Heart left ventricle (tissue), 16 donors: ENCODE results near the gene LHX8. TPM values are rescaled to one million over a fixed set of nuclear protein-coding genes. Genes with fewer than 3 reads are reported as not detected.

Experiments used
- ATAC-seq, 4 donors: fragments of 200-7000 bp; cut with Tn5 transposase; one replicate each; pipeline ENCODE4 v1.9.1; 2020 to 2022; ENCODE audit warnings: moderate library complexity in 4 of 4, mild to moderate bottlenecking in 3 of 4, moderate number of reproducible peaks in 1 of 4
- DNase-seq, 5 donors: peaks; one replicate each; pipeline ENCODE4 v3.0.0-alpha.2; 2020
- H3K27ac ChIP-seq, 12 donors: fragments of 200-600 bp; sonication (generic) in 4 of 12; one replicate each; pipeline versions ENCODE4 v1.5.0 to v1.8.0; 2016 to 2022; ENCODE audit warnings: mild to moderate bottlenecking in 2 of 12
- H3K27me3 ChIP-seq, 9 donors: fragments of 200-600 bp; sonication (generic) in 2 of 9; one replicate each; pipeline versions ENCODE4 v1.5.1 to v1.8.0; 2016 to 2022; ENCODE audit warnings: mild to moderate bottlenecking in 3 of 9
- H3K36me3 ChIP-seq, 9 donors: fragments of 200-600 bp; sonication (generic) in 2 of 9; one replicate each; pipeline versions ENCODE4 v1.5.0 to v1.8.0; 2018 to 2022; ENCODE audit warnings: mild to moderate bottlenecking in 2 of 9
- H3K4me1 ChIP-seq, 12 donors: fragments of 200-600 bp; sonication (generic) in 4 of 12; one replicate each; pipeline versions ENCODE4 v1.5.0 to v1.8.0; 2016 to 2022; ENCODE audit warnings: mild to moderate bottlenecking in 3 of 12
- H3K4me3 ChIP-seq, 12 donors: fragments of 200-600 bp; sonication (generic) in 4 of 12; one replicate each; pipeline versions ENCODE4 v1.5.0 to v1.8.0; 2017 to 2022; ENCODE audit warnings: mild to moderate bottlenecking in 9 of 12, moderate library complexity in 4 of 12
- H3K9me3 ChIP-seq, 12 donors: fragments of 200-600 bp; sonication (generic) in 4 of 12; one replicate each; pipeline versions ENCODE4 v1.5.0 to v1.8.0; 2016 to 2022; ENCODE audit warnings: mild to moderate bottlenecking in 1 of 12
- POLR2A ChIP-seq, 2 donors: fragments of 450-650 bp; IDR thresholded peaks; one replicate each; pipeline ENCODE4 v1.6.1; 2017; ENCODE audit warnings: antibody characterized with exemption in 2 of 2, mild to moderate bottlenecking in 2 of 2, moderate library complexity in 2 of 2
- WGBS, 4 donors: extraction: QIAGEN DNeasy Blood & Tissue Kit in 2 of 4; methylation state at CpG; one replicate each; pipeline versions ENCODE4 v1.1.5 to v1.1.7; 2013 to 2018; 5-methylcytosine and 5-hydroxymethylcytosine counted together
- intact Hi-C, 10 donors: fragments of 100-400 bp; cut with DNase I; formaldehyde crosslinking; loops; one replicate each; pipeline versions ENCODE4 v1.11.1 to v1.14.2; 2022
- polyA plus RNA-seq, 2 donors: library from polyadenylated mRNA; stranded (reverse); fragments of 200-250 nt; gene quantifications; one replicate each; pipeline ENCODE4 v1.2.3, GENCODE V29; 2013
- total RNA-seq, 9 donors: library from RNA; depleted of rRNA in 2 of 9; stranded (reverse); fragments of >200 nt in 2 of 9; fragmentation: NEBNext Ultra II Directional in 3 of 9; extraction: Animal tissue kit (Norgen Biotek cat#: 25700) in 3 of 9; gene quantifications; one replicate each; pipeline versions ENCODE4 v1.1.0 to v1.2.4, GENCODE V29; 2016 to 2023
- TF ChIP-seq, protein P1 (sequence below), 12 donors: fragments of 200-600 bp; sonication (generic) in 4 of 12; IDR thresholded peaks; one replicate each; pipeline versions ENCODE4 v1.5.0 to v1.8.0; 2018 to 2022; ENCODE audit warnings: antibody characterized with exemption in 12 of 12, mild to moderate bottlenecking in 5 of 12
- donor health status: ischemic (EF 13 %, LVEDD 7.1; RV severe dilation, severe dysfunction).
- donor health status: healthy with polysubstance abuse.
- donor health status: DM: no; HTN: yes; CAD: no.
- donor health status: DM: no; HTN: no; CAD: no.
- donor health status: ischemic (EF 25% LVEDD 6.9; RV normal size, moderate dysfunction).
- donor health status: ischemic (EF 25% LVEDD 5.7; RV mildly dilated, moderate dysfunction).
- donor health status: healthy.
- donor health status: DM: yes; HTN: yes; CAD: no.
- donor health status: ischemic (EF 35%, LVEDD 5.7; RV mildly dilated, moderate dysfunction).
- donor health status: nonischemic (EF 11% LVEDD 7.7; RV severe dilation, severe dysfunction).
- donor health status: DM: yes; HTN: yes; CAD: no.
- donor health status: PGD.
- donor health status: ischemic (EF 29% LVEDD 5.4; RV normal size, mild dysfunction).
- donor health status: nonischemic (EF 23%, LVEDD 6.1; RV moderate dilation, normal function).

LHX8 gene
- total and polyA plus RNA-seq, 11 donors = not detected

- DNase-seq (no peak), ATAC-seq (no peak)
- peaks cover 0 to 25% (median 11%) of the 10 kb centered on the region in 12 donors for H3K4me1 ChIP-seq
- H3K4me3 ChIP-seq = no peak overlapping the region
- H3K27me3 ChIP-seq = peaks cover 47 to 100% (median 97%) of the 10 kb centered on the region in 9 donors
- intact Hi-C loops = no loop called here
- H3K36me3 ChIP-seq = no peaks in the 10 kb centered on the region
- no peak for TF ChIP-seq POLR2A (IDR thresholded peaks at IDR 0.05)
- TF ChIP-seq, protein P1, sequence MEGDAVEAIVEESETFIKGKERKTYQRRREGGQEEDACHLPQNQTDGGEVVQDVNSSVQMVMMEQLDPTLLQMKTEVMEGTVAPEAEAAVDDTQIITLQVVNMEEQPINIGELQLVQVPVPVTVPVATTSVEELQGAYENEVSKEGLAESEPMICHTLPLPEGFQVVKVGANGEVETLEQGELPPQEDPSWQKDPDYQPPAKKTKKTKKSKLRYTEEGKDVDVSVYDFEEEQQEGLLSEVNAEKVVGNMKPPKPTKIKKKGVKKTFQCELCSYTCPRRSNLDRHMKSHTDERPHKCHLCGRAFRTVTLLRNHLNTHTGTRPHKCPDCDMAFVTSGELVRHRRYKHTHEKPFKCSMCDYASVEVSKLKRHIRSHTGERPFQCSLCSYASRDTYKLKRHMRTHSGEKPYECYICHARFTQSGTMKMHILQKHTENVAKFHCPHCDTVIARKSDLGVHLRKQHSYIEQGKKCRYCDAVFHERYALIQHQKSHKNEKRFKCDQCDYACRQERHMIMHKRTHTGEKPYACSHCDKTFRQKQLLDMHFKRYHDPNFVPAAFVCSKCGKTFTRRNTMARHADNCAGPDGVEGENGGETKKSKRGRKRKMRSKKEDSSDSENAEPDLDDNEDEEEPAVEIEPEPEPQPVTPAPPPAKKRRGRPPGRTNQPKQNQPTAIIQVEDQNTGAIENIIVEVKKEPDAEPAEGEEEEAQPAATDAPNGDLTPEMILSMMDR (IDR thresholded peaks at IDR 0.05) = no peak
- H3K27ac ChIP-seq = no peak overlapping the region
- H3K9me3 ChIP-seq = no peaks in the 10 kb centered on the region
- WGBS, 4 donors = 4 to 8% (median 5%) methylated on average over 21 to 36 of the region's 36 CpGs
These were observed 3.2 kb upstream of the LHX8 start for GRCh38 chr1:75130865-75131564.

DNA sequence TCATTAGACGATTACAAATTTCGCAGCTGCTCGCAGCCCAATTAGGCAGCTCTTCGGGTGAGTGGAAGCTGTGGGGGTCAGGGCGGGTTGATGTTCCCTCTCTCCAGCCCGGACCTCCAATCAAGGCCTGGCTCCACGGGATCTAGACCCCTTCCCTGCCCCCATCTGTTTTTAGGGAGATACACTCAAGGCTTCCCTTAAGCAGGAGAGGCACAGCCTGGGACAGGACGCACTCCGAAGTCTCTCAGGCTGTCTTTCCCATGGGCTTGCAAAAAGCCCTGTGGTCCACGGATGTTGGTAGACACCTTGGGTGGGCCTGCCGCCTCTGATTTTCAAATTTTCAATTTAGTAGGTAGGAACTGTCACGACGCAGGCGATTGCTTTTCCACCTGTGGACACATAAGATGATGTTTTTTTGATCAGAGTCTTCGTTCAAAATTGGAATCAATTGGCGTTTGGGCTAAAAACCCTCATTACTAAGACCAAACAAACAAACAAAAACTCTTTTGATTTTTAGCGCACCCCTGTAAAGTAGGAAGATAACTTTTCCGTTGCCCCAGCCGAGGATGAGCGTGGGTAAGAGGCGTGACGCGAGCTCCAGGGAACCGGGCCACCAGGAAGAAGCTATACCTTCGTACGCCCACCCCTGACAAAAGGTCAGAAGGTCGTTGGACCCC, 2.5 kb upstream of the LHX8 start:
- H3K4me3 ChIP-seq = no peak overlapping the region
- peaks cover 0 to 28% (median 12%) of the 10 kb centered on the region in 12 donors for H3K4me1 ChIP-seq
- intact Hi-C loops = no loop called here
- no peaks in the 10 kb centered on the region for H3K9me3 ChIP-seq
- H3K36me3 ChIP-seq = no peaks in the 10 kb centered on the region
- TF ChIP-seq, protein P1 (IDR thresholded peaks at IDR 0.05) = no peak
- no peak for TF ChIP-seq POLR2A (IDR thresholded peaks at IDR 0.05)
- peaks cover 54 to 100% (median 99%) of the 10 kb centered on the region in 9 donors for H3K27me3 ChIP-seq
- 5 to 15% (median 7%) methylated on average over 27 of the region's 27 CpGs for WGBS, 4 donors
- no peak overlapping the region for H3K27ac ChIP-seq
- DNase-seq = no peak
- no peak for ATAC-seq

DNA sequence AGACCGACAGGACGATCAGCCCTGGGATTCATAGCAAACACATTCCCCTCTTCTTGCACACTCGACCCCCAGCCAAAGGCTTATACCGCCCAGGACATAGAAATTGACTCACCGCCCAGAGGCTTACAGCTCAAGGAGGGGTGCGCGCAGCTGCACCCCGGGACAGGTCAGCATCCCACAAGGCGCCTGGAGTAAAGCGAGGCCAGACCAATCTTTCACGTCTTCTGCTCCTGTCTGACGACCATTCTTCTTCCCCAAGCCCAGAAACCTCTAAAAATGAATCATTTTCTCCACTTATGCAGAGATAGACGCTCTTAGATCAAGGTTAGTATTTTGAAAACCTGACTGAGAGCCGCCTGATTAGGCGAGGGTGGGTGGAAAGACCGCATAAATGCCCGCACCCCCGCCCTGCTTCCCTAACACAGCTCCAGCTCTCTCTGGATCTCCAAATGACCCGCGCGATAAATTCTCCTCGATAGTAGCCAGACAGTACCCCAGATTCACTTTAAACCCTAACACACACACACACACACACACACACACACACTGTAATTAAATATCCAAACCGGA, 1.9 kb upstream of the LHX8 start:
- H3K27me3 ChIP-seq = peaks cover 58 to 100% (median 98%) of the 10 kb centered on the region in 9 donors
- DNase-seq (no peak), ATAC-seq (no peak)
- peaks cover 0 to 30% (median 12%) of the 10 kb centered on the region in 12 donors for H3K4me1 ChIP-seq
- H3K36me3 ChIP-seq = no peaks in the 10 kb centered on the region
- H3K4me3 ChIP-seq = no peak overlapping the region
- H3K9me3 ChIP-seq = no peaks in the 10 kb centered on the region
- intact Hi-C loops = no loop called here
- WGBS, 4 donors = 5 to 9% (median 6%) methylated on average over 22 to 23 of the region's 23 CpGs
- no peak overlapping the region for H3K27ac ChIP-seq
- TF ChIP-seq POLR2A (IDR thresholded peaks at IDR 0.05) = no peak
- TF ChIP-seq, protein P1 (IDR thresholded peaks at IDR 0.05) = no peak
